HuH-7 (cell line): ENCODE measurements around the gene SOX2.
"Not testable (repeated sequence)": the region's sequence is repeated elsewhere in the genome, so short reads cannot be mapped to it uniquely, and the experiment has no call there.

Source experiments
- DNase-seq: peaks from one replicate; pipeline ENCODE4 v3.0.0; 2011; ENCODE audit warnings: low spot score

The SOX2 gene

GRCh38 chr3:181757694-181758306 is 46.1 kb downstream of the SOX2 start:
- no peak for DNase-seq

GRCh38 chr3:181761906-181762305 is 50.2 kb downstream of the SOX2 start:
- DNase-seq = no peak

GRCh38 chr3:181764033-181764432 is 52.3 kb downstream of the SOX2 start:
- DNase-seq = not testable (repeated sequence)
